GM06990 (cell line): ENCODE measurements around the gene TBX6.
A peak's percentile ranks its signal among the peaks of the same experiment; 100 is the strongest.

Experiments used
- DNase-seq: peaks from one replicate; pipeline ENCODE4 v3.0.0-alpha.2; 2011; ENCODE audit not compliant: insufficient read length; ENCODE audit errors: extremely low read depth
- H3K27me3 ChIP-seq: replicated peaks from 2 replicates; pipeline ENCODE4 v1.6.0; 2011; ENCODE audit warnings: low read length; ENCODE audit not compliant: control insufficient read depth, insufficient read depth
- H3K36me3 ChIP-seq: 2 replicates; pipeline ENCODE4 v1.5.1; 2011; ENCODE audit warnings: low read length; ENCODE audit not compliant: control insufficient read depth, insufficient read depth
- H3K4me3 ChIP-seq: replicated peaks from 2 replicates; pipeline ENCODE4 v1.5.1; 2011; ENCODE audit warnings: low read depth, mild to moderate bottlenecking, control low read depth, low read length
- CTCF ChIP-seq: IDR thresholded peaks from 2 replicates; pipeline ENCODE4 v1.5.1; 2011; ENCODE audit warnings: low read length, control low read depth, mild to moderate bottlenecking, inconsistent platforms; ENCODE audit not compliant: insufficient read depth, poor library complexity, severe bottlenecking

Gene TBX6

GRCh38 chr16:30069611-30070462 lies 21.9 kb downstream of the TBX6 start:
- Histone ChIP-seq H3K27me3 (no peaks in the 10 kb centered on the region), H3K36me3 (peaks cover 36% of the 10 kb centered on the region), H3K4me3 (no peak overlapping the region)
- DNase-seq, result no peak
- no peak for TF ChIP-seq CTCF

- Histone ChIP-seq H3K4me3 (no peak overlapping the region), H3K36me3 (peaks cover 36% of the 10 kb centered on the region)
- peak; percentile 44 for TF ChIP-seq CTCF
Observed at GRCh38 chr16:30068750-30069610, 22.7 kb downstream of the TBX6 start.

GRCh38 chr16:30068333-30068732 lies 23.4 kb downstream of the TBX6 start:
- Histone ChIP-seq H3K4me3 (no peak overlapping the region), H3K36me3 (peaks cover 36% of the 10 kb centered on the region), H3K27me3 (no peaks in the 10 kb centered on the region)
- no peak for TF ChIP-seq CTCF
- DNase-seq, result no peak

More at GRCh38 chr16:30068750-30069610, 22.7 kb downstream of the TBX6 start:
- H3K27me3 ChIP-seq, result no peaks in the 10 kb centered on the region
- DNase-seq, result no peak

GRCh38 chr16:30067584-30067916 lies 24.2 kb downstream of the TBX6 start:
- no peak for DNase-seq
- no peak for TF ChIP-seq CTCF
- no peaks in the 10 kb centered on the region for H3K27me3 ChIP-seq
- H3K36me3 ChIP-seq, result peaks cover 36% of the 10 kb centered on the region
- peak overlapping the region; percentile 95 for H3K4me3 ChIP-seq

- no peak for DNase-seq
Observed at GRCh38 chr16:30066761-30067583, 24.8 kb downstream of the TBX6 start.

More at GRCh38 chr16:30066761-30067583, 24.8 kb downstream of the TBX6 start:
- Histone ChIP-seq H3K4me3 (peak overlapping the region; percentile 95), H3K27me3 (no peaks in the 10 kb centered on the region), H3K36me3 (peaks cover 36% of the 10 kb centered on the region)
- no peak for TF ChIP-seq CTCF
